GM19351 (cell line): Measurements from ENCODE around the gene ATG5.
"Not testable (repeated sequence)": the region's sequence is repeated elsewhere in the genome, so short reads cannot be mapped to it uniquely, and the experiment has no call there.

Source experiments
- ATAC-seq: cut with Tn5 transposase; IDR thresholded peaks from one replicate; pipeline ENCODE4 v1.9.1; 2021; ENCODE audit warnings: mild to moderate bottlenecking, moderate library complexity; ENCODE audit not compliant: unreplicated experiment

The ATG5 gene

DNA sequence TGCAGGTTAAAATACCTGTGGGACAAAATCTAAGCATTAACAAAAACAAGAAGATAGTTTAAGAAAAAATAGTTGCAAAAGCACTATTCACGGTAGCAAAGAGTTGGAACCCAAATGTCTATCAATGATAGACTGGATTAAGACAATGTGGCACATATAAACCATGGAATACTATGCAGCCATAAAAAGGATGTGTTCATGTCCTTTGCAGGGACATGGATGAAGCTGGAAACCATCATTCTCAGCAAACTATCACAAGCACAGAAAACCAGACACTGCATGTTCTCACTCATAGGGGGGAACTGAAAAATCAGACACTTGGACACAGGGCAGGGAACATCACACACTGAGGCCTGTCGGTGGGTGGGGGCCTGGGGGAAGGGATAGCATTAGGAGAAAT, 65.8 kb downstream of the ATG5 start:
- not testable (repeated sequence) for ATAC-seq

DNA sequence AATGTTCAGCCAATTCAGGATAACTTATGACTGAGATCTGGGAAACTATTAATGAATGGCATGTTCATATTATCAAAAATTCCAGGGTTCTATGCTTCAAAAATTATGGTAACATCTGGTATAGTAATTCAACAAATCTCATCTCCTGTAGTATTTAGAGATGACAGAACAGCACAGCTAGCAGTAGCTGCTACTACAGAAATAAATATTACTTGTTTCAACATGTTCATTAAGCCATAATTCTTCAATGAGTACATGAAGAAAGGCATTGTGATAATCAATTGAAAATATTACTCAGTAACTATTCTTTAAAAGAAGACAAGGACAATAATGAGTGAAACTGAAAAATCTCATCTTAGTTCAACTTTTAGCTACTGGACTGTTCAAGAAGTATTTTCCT, 66.8 kb downstream of the ATG5 start:
- ATAC-seq, result no peak

DNA sequence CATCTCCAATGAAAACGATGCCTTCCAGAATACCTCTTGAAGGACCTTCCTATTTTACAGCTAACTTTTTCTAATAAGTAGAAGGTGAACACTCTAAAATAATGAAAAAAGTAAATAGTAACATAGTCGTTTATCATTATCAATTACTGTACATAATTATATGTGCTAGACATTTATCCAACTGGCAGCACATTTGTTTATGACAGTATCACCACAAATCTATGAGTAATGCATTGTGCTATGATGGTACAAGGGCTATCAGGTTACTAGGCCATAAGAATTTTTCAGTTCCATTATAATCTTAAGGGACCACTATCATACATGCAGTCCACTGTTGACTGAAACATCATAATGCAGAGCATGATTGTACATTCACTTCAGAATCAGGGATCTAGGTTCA, 68.4 kb downstream of the ATG5 start:
- ATAC-seq, result no peak

DNA sequence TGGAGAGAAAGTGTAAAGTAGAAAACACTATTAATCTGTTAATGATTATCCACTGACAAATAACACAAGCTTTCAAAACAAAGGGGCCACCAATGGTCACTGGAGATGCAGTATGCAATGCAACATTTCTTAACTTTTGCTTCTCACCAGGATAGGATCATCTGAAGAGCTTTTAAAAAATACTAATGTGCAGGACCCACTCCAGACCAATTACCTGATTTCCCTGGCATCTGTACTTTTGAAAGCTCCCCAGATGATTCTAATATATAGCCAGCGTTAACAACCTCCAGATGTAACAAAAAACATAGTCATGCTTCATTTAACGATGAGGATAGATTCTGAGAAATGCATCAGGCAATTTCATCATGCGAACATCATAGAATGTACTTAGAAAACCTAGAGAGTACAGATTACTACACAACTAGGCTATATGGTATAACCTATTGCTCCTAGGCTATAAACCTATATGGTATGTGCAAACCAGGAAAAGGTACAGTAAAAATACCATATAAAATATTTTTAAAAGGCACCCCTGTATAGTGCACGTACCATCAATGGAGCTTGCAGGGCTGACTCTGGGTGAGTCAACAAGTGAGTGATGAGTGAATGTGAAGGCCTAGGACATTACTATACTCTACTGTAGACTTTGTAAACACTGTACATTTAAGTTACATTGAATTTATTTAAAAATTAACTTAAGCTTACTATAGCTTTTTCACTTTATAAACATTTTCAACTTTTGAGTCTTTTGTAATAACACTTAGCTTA, 69.2 kb downstream of the ATG5 start:
- no peak for ATAC-seq

DNA sequence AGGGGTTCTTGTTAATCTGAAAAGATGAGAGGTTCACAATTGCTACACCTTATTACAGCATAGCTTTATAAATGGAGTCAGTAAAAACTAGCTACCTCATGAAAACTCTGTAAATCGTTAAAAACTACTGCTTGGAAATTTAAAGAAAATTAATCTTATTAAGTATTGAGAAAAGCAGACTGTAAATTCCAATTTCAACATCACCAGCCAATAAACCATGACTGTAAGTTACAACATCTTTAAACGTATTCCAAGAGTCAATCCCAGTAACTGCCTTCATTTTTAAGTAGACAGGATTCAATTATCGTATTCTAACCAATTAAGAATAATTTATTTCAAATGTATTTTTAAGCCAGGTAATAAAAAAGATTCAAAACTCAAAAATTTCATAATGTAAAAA, 70.3 kb downstream of the ATG5 start:
- ATAC-seq, result no peak

DNA sequence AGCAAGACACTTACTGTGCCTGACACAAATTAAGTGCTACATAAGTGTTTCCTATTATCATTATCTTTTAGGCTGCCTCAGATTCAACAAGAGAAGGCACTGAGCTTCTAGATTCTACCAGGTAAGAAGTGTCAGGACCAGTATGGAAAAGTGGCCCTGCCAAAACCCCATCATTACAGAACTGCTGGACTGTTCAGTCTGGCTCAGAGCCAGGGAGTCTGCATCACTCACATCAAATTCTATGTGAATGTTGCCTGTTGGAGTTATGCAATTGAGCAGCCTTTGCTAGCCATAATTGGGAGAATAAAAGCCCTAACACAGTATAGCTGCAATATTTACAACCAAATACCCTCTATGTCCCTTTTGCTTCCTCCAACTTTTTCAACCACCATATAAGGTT, 70.9 kb downstream of the ATG5 start:
- no peak for ATAC-seq

DNA sequence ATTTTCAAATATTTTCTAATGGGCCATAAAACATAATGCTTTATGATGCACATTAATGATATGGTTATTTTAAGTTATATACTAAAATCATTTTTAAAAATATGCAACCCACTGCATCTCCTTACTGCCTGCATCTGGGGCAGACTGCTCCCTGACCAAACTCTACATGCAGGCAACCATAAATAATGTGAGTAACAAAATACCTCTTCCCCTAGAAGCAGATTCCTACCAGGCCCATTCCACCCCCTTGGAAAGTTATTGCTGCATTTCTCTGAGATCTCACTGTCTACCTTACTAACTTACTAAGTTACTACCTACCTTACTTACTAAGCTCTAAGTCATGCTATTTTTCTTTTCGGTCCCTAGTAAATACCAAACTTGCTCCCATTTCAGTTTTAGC, 71.8 kb downstream of the ATG5 start:
- ATAC-seq, result no peak

DNA sequence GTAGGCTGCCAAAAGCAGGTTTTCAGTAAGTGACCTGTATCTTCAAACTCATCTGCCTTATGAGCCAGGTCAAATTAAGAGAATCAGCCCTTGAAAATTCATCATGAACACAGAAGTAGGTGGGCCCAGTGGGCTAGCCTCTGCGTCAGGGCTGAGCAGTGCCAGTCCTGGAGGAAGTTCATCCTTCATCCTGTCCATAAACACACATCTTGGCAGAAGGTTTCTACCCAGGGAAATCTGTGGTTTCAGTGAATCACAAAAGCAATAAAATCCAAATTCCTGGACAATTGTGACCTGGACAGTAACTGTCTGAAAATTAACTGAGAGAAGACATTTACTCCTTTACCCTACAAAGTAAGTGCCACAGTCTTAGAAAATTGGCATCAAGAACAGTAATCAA, 72.4 kb downstream of the ATG5 start:
- no peak for ATAC-seq

DNA sequence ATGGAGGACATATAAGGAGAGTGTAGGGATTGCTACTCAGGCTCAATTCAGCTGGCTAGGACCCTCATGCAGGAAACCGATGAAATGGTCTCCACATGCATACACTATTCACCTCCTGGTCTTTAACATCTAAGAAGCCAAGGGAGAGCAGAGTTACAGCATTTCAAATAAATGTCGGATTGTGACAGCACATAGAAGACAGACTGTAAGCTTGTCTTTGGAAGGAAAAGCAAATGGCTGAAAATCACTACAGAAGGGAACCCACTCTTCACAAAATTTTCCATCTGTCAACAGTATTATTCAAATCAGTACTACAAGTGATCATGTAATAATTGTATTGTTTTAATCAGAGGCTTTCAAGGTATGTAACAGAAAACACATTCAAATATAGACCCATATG, 72.9 kb downstream of the ATG5 start:
- ATAC-seq, result no peak

DNA sequence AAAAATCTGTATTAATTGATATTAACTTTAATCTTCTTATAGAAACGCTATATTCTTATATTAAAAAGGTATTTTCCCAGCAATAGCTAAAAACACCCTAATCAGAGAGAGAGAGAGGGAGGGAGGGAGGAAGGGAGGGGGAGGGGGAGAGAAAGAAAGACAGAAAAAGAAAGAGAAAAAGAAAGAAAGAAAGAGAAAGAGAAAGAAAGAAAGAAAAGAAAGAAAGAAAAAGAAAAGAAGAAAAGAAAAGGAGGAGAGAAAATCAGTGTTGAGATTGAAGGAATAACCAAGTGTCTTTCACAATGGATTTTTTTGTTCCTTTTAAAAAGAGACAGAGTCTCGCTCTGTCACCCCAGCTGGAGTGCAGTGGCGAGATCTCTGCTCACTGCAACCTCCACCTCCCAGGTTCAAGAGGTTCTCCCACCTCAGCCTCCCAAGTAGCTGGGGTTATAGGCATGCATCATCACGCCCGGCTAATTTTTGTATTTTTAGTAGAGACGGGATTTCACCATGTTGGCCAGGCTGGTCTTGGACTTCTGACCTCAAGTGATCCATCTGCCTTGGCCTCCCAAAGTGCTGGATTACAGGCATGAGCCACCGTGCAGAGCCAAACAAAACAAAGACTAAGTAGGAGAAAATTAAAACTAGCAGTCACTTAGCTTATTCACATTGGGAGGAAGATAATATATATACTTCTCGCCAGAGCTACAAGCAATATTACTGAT, 73.9 kb downstream of the ATG5 start:
- ATAC-seq, result not testable (repeated sequence)

DNA sequence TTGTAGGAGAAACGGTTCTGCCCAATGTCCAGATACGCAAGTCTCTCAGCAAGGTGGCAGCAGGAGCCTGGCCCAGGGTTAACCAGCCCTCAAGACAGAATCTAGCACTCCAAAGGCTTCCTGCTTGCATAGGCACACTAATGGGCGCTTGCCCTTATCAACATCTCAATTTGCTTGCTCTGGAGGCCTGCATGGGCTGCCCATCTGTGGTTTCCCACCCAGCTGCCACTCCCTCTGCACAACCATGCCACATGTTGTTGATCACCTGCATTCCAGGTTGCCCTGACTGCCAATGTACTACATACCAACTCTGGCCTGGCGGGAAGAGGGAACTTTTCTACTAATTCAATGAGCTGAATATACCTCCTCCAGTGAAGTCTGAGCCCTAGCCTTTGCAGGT, 74.6 kb downstream of the ATG5 start:
- no peak for ATAC-seq

DNA sequence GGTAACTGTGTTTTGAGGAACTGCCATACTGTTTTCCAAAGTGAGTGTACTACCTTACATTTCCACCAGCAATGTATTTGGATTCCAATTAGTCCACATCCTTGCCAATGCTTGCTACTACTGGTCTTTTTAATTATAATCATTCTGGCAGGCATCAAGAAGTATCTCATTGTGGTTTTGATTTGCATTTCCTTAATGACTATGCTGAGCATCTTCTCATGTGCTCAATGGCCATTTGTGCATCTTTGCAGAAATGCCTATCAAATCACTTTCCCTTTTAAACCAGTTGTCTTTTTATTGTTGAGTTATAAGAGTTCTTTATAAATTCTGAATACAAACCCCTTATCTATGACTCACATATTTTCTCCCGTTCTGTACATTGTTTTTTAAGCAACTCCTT, 75.9 kb downstream of the ATG5 start:
- no peak for ATAC-seq

DNA sequence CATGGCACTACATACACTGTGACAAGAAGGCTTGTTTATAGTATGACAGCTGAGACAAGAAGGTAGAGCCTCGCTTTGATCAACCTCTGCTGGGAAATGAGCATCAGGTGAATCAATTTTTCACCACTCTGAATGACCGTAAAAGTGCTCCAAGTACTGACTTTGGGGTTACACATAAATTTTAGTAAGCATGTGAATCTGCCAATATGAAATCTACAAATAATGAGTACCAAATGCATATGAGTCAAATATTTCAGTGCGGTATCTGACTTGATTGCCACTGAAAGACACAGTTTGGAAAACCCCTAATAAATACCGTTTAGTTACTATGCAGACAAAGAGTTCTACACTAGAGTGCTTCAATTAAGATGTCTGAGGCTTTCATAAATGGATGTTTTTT, 77.8 kb downstream of the ATG5 start:
- ATAC-seq, result peak; percentile 56

DNA sequence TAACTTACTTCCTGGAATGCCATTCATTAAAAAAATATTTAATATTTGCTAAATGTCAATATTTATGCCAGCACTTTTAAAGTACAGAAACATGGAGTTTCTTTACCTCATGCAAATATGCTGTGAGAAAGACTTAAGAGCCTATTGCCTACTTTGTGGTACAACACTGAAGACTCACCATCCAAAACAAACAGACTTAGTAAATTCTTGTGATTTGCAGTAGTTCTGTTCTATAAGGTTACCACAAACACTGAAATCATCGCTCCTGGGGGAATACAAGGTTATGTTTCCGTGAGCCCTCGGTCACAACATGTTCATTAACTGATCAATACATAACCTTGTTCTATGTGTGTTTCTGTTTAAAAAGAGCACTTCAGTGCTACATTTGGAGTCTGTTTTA, 78.3 kb downstream of the ATG5 start:
- ATAC-seq, result peak; percentile 48

DNA sequence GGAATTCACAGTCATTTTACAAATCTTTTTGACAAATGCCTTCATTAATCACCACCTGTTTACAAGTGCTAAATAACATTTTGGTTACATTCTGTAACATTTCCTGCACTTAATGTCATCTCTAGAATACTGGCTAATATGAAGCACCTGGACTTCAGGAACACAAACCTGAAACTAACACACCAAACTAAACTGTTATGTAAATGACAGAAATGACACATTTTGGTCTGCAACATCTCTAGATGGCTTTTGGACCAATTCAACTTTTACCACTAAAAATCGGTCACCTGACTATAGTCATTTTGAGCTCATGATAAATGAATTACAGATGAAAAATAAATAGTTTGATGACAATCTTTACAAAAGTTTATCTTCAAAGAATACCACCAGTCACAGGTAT, 80.6 kb downstream of the ATG5 start:
- ATAC-seq, result peak; percentile 70

DNA sequence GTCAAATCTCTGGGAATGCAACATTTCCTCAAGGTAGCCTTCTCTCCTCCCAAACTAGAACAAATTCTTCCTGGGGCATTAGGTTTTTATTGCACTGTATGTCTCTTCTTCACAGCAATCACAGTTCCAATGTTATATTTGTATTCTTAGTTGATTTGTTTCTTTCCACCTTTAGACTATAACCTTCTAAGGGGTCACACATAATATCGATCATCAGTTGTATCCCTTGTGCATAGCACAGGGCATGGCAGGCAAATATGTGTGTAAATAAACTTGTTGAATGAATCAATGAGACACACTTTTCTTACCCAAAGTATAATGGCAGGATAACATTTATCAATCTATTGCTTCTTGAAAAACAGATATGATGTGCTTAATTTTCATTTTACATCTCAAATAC, 81.0 kb downstream of the ATG5 start:
- ATAC-seq, result no peak

DNA sequence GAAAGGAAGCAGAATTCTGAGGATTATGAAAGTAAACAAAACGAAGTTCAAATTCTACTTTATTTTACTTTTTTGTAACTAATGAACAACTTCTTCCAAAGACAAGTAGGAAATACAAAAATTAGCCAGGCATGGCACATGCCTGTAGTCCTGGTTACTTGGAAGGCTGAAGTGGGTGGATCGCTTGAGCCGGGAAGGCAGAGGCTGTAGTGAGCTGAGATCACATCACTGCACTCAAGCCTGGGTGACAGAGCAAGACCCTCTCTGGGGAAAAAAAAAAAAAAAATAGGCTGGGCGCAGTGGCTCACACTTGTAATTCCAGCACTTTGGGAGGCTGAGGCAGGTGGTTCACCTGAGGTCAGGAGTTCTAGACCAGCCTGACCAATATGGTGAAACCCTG, 82.3 kb downstream of the ATG5 start:
- no peak for ATAC-seq

DNA sequence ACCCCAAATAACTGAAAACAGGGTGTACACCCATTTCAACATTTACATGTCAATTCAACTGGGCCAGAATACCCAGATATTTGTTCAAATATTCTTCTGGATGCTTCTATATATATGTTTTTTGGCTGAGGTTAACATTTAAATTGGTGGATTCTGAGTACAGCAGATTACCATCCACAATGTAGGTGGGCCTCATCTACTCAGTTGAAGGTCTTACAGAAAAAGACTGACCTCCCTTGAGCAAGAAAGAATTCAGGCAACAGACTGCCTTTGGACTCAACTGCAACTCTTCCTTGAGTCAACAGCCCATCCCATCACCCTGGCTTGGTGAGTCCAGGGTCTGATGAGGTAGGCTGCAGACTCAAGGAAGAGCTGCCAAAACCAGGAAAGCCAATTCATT, 84.1 kb downstream of the ATG5 start:
- ATAC-seq, result no peak

DNA sequence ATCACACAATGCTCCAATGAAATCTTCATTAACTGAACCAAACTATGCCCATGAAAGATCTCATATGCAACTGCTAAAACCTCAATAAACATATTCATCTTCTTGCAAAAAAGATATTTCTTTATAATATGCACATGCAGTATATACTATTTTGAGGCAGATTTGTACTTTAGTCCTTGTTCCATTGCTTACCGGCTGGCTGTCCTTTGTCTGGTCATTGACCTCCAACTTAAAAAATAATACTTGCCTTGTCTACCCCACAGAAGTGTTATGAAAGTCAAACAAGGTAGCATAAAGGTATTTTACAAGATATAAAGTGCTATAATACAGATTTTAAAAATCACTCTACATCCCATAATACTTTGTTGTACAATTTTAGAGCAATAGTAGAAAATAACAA, 88.3 kb downstream of the ATG5 start:
- no peak for ATAC-seq

DNA sequence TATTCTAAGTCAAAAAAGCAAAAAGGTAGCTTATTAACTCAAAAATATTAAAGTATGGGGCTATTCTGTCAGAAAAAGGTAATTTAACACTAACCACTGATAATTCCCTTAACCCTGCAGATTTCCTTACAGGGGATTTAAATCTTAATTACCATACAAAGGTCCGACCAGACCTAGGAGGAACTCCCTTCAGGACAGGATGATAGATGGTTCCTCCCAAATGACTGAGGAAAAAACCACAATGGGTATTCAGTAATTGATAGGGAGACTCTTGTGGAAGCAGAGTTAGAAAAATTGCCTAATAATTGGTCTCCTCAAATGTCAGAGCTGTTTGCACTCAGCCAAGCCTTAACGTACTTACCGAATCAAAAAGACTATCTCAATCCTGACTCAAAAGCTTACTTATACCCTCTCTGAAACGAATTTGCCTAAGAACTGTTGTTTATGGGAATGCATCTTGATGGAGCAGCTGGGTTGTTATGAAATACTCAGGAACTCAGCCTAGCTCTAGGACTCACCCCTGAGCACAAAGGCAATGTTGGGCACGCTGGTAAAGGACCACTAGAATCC, 95.6 kb downstream of the ATG5 start:
- not testable (repeated sequence) for ATAC-seq

DNA sequence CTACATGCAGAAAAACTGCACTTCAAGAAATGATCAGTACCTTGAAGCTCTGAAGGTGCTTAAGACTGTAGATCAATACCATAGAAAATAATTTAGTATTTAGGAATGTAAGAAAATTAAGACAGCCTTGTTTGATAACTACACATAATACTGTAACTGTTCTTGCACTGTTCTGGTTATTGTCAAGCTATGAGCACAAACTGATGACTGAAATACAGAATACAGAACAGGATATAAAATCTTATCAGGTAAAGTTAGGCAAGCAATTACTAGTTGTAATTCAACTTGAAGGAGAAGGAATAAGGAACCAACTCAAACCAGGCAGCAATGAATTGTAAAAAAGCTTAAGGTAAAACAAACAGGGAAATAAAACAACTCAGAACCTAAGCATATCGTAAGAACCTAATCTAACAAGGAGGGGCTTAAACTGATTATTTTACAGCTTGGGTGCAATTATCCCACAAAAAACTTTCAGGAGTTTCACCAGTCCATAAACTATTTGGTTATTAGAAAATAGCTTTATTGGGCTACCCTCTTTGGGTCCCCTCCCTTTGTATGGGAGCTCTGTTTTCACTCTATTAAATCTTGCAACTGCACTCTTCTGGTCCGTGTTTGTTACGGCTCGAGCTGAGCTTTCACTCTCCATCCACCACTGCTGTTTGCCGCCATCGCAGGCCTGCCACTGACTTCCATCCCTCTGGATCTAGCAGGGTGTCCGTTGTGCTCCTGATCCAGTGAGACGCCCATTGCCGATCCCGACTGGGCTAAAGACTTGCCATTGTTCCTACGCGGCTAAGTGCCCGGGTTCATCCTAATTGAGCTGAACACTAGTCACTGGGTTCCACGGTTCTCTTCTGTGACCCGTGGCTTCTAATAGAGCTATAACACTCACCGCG, 97.7 kb downstream of the ATG5 start:
- ATAC-seq, result no peak
